HG03066 (cell line): Measurements from ENCODE around the gene MAD1L1.

ENCODE experiments used
- ATAC-seq: cut with Tn5 transposase; IDR thresholded peaks from one replicate; pipeline ENCODE4 v1.9.1; 2021; ENCODE audit warnings: low read depth; ENCODE audit not compliant: unreplicated experiment

The MAD1L1 gene

GRCh38 chr7:2010551-2011265, 222.0 kb downstream of the MAD1L1 start:
- no peak for ATAC-seq

GRCh38 chr7:2010101-2010500, 222.6 kb downstream of the MAD1L1 start:
- no peak for ATAC-seq

- ATAC-seq = no peak
Observed at GRCh38 chr7:2009541-2010001, 223.2 kb downstream of the MAD1L1 start.

- no peak for ATAC-seq
Observed at GRCh38 chr7:2008936-2009540, 223.7 kb downstream of the MAD1L1 start.

GRCh38 chr7:2008101-2008935, 224.4 kb downstream of the MAD1L1 start:
- no peak for ATAC-seq

GRCh38 chr7:2007551-2007950, 225.2 kb downstream of the MAD1L1 start:
- ATAC-seq = no peak

- no peak for ATAC-seq
Observed at GRCh38 chr7:2006921-2007381, 225.8 kb downstream of the MAD1L1 start.

GRCh38 chr7:2006231-2006771, 226.4 kb downstream of the MAD1L1 start:
- no peak for ATAC-seq

GRCh38 chr7:2005786-2006185, 227.0 kb downstream of the MAD1L1 start:
- ATAC-seq = no peak

- ATAC-seq = no peak
Observed at GRCh38 chr7:2004841-2005725, 227.7 kb downstream of the MAD1L1 start.

- no peak for ATAC-seq
Observed at GRCh38 chr7:2003931-2004812, 228.6 kb downstream of the MAD1L1 start.

- no peak for ATAC-seq
Observed at GRCh38 chr7:2003451-2003930, 229.3 kb downstream of the MAD1L1 start.

GRCh38 chr7:2002561-2003450, 229.9 kb downstream of the MAD1L1 start:
- ATAC-seq = no peak

- no peak for ATAC-seq
Observed at GRCh38 chr7:2001601-2002442, 230.9 kb downstream of the MAD1L1 start.

GRCh38 chr7:2000746-2001321, 231.9 kb downstream of the MAD1L1 start:
- no peak for ATAC-seq

- no peak for ATAC-seq
Observed at GRCh38 chr7:2000153-2000687, 232.5 kb downstream of the MAD1L1 start.
